ENCODE data around the gene PIGR.

PIGR gene

GRCh38 chr1:206900149-206900548 is 46.1 kb downstream of the PIGR start:
- TF ChIP-seq CTCF (IDR thresholded peaks at IDR 0.05; ENCODE audit: insufficient read depth, low read length, missing control alignments) = no peak
- CTCF ChIA-PET = interaction anchor here (0.7 to 6.4 kb wide), 8 partner anchors 8 to 173 kb away, joined by 3 to 43 read pairs (median 4); partner anchors contain the start of gene IL20
- POLR2A ChIA-PET = no interaction called here
- no peak for DNase-seq (ENCODE audit: low read depth, low spot score)
- no peak overlapping the region for H3K4me3 ChIP-seq (ENCODE audit: low read depth, low read length)

- CTCF ChIA-PET = interaction anchor here (0.7 to 6.4 kb wide), 7 partner anchors 9 to 173 kb away, joined by 3 to 43 read pairs (median 4); partner anchors contain the start of gene IL20
- POLR2A ChIA-PET = no interaction called here
- TF ChIP-seq CTCF (IDR thresholded peaks at IDR 0.05; ENCODE audit: insufficient read depth, low read length, missing control alignments) = no peak
- no peak for DNase-seq (ENCODE audit: low read depth, low spot score)
- no peak overlapping the region for H3K4me3 ChIP-seq (ENCODE audit: low read depth, low read length)
Measured at GRCh38 chr1:206899717-206900116, 46.5 kb downstream of the PIGR start.

- POLR2A ChIA-PET = no interaction called here
- DNase-seq (ENCODE audit: low read depth, low spot score) = no peak
- CTCF ChIA-PET = interaction anchor here (0.9 to 6.4 kb wide), 5 partner anchors 10 to 172 kb away, joined by 3 to 43 read pairs (median 5); partner anchors contain the start of gene IL20
- H3K4me3 ChIP-seq (ENCODE audit: low read depth, low read length) = no peak overlapping the region
- no peak for TF ChIP-seq CTCF (IDR thresholded peaks at IDR 0.05; ENCODE audit: insufficient read depth, low read length, missing control alignments)
Measured at GRCh38 chr1:206898915-206899431, 47.3 kb downstream of the PIGR start.

GRCh38 chr1:206898089-206898914 is 48.0 kb downstream of the PIGR start:
- H3K4me3 ChIP-seq (ENCODE audit: low read depth, low read length) = no peak overlapping the region
- CTCF ChIA-PET = interaction anchor here (0.7 to 6.4 kb wide), 7 partner anchors 10 to 89 kb away, joined by 3 to 43 read pairs (median 4); partner anchors contain the start of gene IL20
- TF ChIP-seq CTCF (IDR thresholded peaks at IDR 0.05; ENCODE audit: insufficient read depth, low read length, missing control alignments) = no peak
- no peak for DNase-seq (ENCODE audit: low read depth, low spot score)
- POLR2A ChIA-PET = no interaction called here

GRCh38 chr1:206897175-206897574 is 49.1 kb downstream of the PIGR start, which contains the start of gene IL24:
Gene IL24 (plus strand): TSS chr1:206897443. CDS start chr1:206897833, 390 bp downstream.
- TF ChIP-seq CTCF (IDR thresholded peaks at IDR 0.05; ENCODE audit: insufficient read depth, low read length, missing control alignments) = no peak
- no peak for DNase-seq (ENCODE audit: low read depth, low spot score)
- H3K4me3 ChIP-seq (ENCODE audit: low read depth, low read length) = no peak within 1 kb of the TSS
- ChIA-PET POLR2A (no interaction called here), CTCF (interaction anchor here (0.9 to 6.4 kb wide), 6 partner anchors 9 to 38 kb away, joined by 3 to 42 read pairs (median 4); no protein-coding TSS in a partner anchor)

- CTCF ChIA-PET = interaction anchor here (0.5 to 6.4 kb wide), 7 partner anchors 9 to 278 kb away, joined by 3 to 42 read pairs (median 6); partner anchors contain the start of gene IL20
- DNase-seq (ENCODE audit: low read depth, low spot score) = no peak
- H3K4me3 ChIP-seq (ENCODE audit: low read depth, low read length) = no peak overlapping the region
- TF ChIP-seq CTCF (IDR thresholded peaks at IDR 0.05; ENCODE audit: insufficient read depth, low read length, missing control alignments) = no peak
- POLR2A ChIA-PET = no interaction called here
Measured at GRCh38 chr1:206896261-206896660, 50.0 kb downstream of the PIGR start.

All from AG04449 (cell line).